ENCODE results near the gene FAM117A. TPM values are rescaled to one million over a fixed set of nuclear protein-coding genes. Genes with fewer than 3 reads are reported as not detected.

Gene FAM117A
- total RNA-seq, 1 donor, result 1.1 TPM

- H3K4me3 ChIP-seq (ENCODE audit: low read depth, low read length), result no peak overlapping the region
- TF ChIP-seq CTCF (IDR thresholded peaks at IDR 0.05; ENCODE audit: insufficient read depth, low read length), result no peak
- no peak for DNase-seq (ENCODE audit: low read depth)
Measured at GRCh38 chr17:49670641-49671040, 93.3 kb downstream of the FAM117A start.

GRCh38 chr17:49670002-49670401 lies 93.9 kb downstream of the FAM117A start:
- DNase-seq (ENCODE audit: low read depth), result no peak
- no peak overlapping the region for H3K4me3 ChIP-seq (ENCODE audit: low read depth, low read length)
- no peak for TF ChIP-seq CTCF (IDR thresholded peaks at IDR 0.05; ENCODE audit: insufficient read depth, low read length)

GRCh38 chr17:49667854-49668253 lies 96.1 kb downstream of the FAM117A start:
- DNase-seq (ENCODE audit: low read depth), result no peak
- TF ChIP-seq CTCF (IDR thresholded peaks at IDR 0.05; ENCODE audit: insufficient read depth, low read length), result no peak
- no peak overlapping the region for H3K4me3 ChIP-seq (ENCODE audit: low read depth, low read length)

- no peak for DNase-seq (ENCODE audit: low read depth)
- no peak overlapping the region for H3K4me3 ChIP-seq (ENCODE audit: low read depth, low read length)
- TF ChIP-seq CTCF (IDR thresholded peaks at IDR 0.05; ENCODE audit: insufficient read depth, low read length), result no peak
Measured at GRCh38 chr17:49664706-49665211, 99.2 kb downstream of the FAM117A start.

Other genes starting within 250 kb of the FAM117A start
- 1.4 and 1.9 TPM in 2 replicates for gene NXPH3, start 188.3 kb downstream of the FAM117A start, total RNA-seq (ENCODE audit: low replicate concordance)
- gene SPOP, start 86.0 kb downstream of the FAM117A start, total RNA-seq (ENCODE audit: low replicate concordance), result 46.1 and 85.4 TPM in 2 replicates
- gene SLC35B1, start 56.2 kb downstream of the FAM117A start, total RNA-seq (ENCODE audit: low replicate concordance), result 24.5 and 59.7 TPM in 2 replicates
- 21.5 and 33.5 TPM in 2 replicates for gene KAT7, start 24.6 kb upstream of the FAM117A start, total RNA-seq (ENCODE audit: low replicate concordance)
- gene TAC4, start 83.9 kb upstream of the FAM117A start, total RNA-seq (ENCODE audit: low replicate concordance), result not detected in 2 replicates
- gene DLX4, start 205.1 kb upstream of the FAM117A start, total RNA-seq (ENCODE audit: low replicate concordance), result not detected in 2 replicates
- gene DLX3, start 231.1 kb upstream of the FAM117A start, total RNA-seq (ENCODE audit: low replicate concordance), result not detected in 2 replicates

Measured in fibroblast of the aortic adventitia (primary cell).